Fibroblast of lung (primary cell): ENCODE data around the gene OTUD4. TPM values are rescaled to one million over a fixed set of nuclear protein-coding genes. Genes with fewer than 3 reads are reported as not detected.

Experiments used
- DNase-seq, 2 donors: peaks; one replicate each; pipeline versions ENCODE4 v3.0.0 to v3.0.0-alpha.2; 2010; ENCODE audit warnings: low read depth in 2 of 2
- H2AFZ ChIP-seq: 2 replicates; pipeline ENCODE4 v1.5.1; 2012; ENCODE audit warnings: low read length, control low read depth, inconsistent platforms
- H3K27ac ChIP-seq: 2 replicates; pipeline ENCODE4 v1.5.1; 2011; ENCODE audit warnings: low read length, control low read depth; ENCODE audit not compliant: insufficient read depth
- H3K27me3 ChIP-seq: 2 replicates; pipeline ENCODE4 v1.5.1; 2011; ENCODE audit warnings: mild to moderate bottlenecking, low read length; ENCODE audit not compliant: control insufficient read depth, insufficient read depth
- H3K36me3 ChIP-seq: 2 replicates; pipeline ENCODE4 v1.5.1; 2011; ENCODE audit warnings: low read length; ENCODE audit not compliant: control insufficient read depth, insufficient read depth
- H3K4me1 ChIP-seq: 2 replicates; pipeline ENCODE4 v1.5.1; 2011; ENCODE audit warnings: low read length; ENCODE audit not compliant: control insufficient read depth, insufficient read depth; ENCODE audit errors: extremely low read depth
- H3K4me2 ChIP-seq: 2 replicates; pipeline ENCODE4 v1.5.1; 2011; ENCODE audit warnings: low read length, control low read depth; ENCODE audit not compliant: insufficient read depth; ENCODE audit errors: extremely low read depth
- H3K4me3 ChIP-seq, 4 experiments: fragments of 200-600 bp in 1 of 4; sonication (generic) in 1 of 4; replicated peaks in 1 of 4; 2 replicates each; pipeline ENCODE4 v1.5.1; 2011 to 2016; ENCODE audit warnings: low read length in 4 of 4, low read depth in 3 of 4, mild to moderate bottlenecking in 3 of 4, control low read depth in 2 of 4, inconsistent platforms in 1 of 4, mixed read lengths in 1 of 4; ENCODE audit not compliant: insufficient read depth in 1 of 4; ENCODE audit errors: control extremely low read depth in 1 of 4
- H3K79me2 ChIP-seq: 2 replicates; pipeline ENCODE4 v1.5.1; 2012; ENCODE audit warnings: mild to moderate bottlenecking, low read length, inconsistent platforms; ENCODE audit not compliant: control insufficient read depth, insufficient read depth
- H3K9ac ChIP-seq: 2 replicates; pipeline ENCODE4 v1.5.1; 2011; ENCODE audit warnings: mild to moderate bottlenecking, low read length, control low read depth; ENCODE audit not compliant: insufficient read depth
- H3K9me3 ChIP-seq: 2 replicates; pipeline ENCODE4 v1.5.1; 2012; ENCODE audit warnings: low read depth, low read length; ENCODE audit not compliant: control insufficient read depth, insufficient read depth
- H4K20me1 ChIP-seq: 2 replicates; pipeline ENCODE4 v1.5.1; 2011; ENCODE audit warnings: low read length; ENCODE audit not compliant: control insufficient read depth, insufficient read depth; ENCODE audit errors: extremely low read depth
- EZH2 ChIP-seq: IDR thresholded peaks from 2 replicates; pipeline ENCODE4 v1.5.1; 2012; ENCODE audit warnings: low read length, control low read depth, mild to moderate bottlenecking; ENCODE audit errors: missing control alignments
- polyA plus RNA-seq, 2 donors: library from polyadenylated mRNA; depleted of rRNA in 1 of 2; stranded (reverse) in 1 of 2; unstranded in 1 of 2; fragments of >200 nt; gene quantifications; 2 replicates each; pipeline ENCODE4 v1.2.1, GENCODE V29; 2011 to 2012; ENCODE audit warnings: missing spikeins in 1 of 2
- total RNA-seq: library from RNA; depleted of rRNA; stranded (reverse); fragments of >200 nt; gene quantifications from 2 replicates; pipeline ENCODE4 v1.2.1, GENCODE V29; 2014
- TF ChIP-seq, protein P1 (sequence below), 2 donors: IDR thresholded peaks in 1 of 2; conservative IDR thresholded peaks in 1 of 2; 1 replicate in 1 of 2; 2 replicates in 1 of 2; pipeline ENCODE4 v1.5.1; 2011 to 2012; ENCODE audit warnings: low read length in 2 of 2, control low read depth in 1 of 2, inconsistent platforms in 1 of 2, low read depth in 1 of 2, mild to moderate bottlenecking in 1 of 2

Gene OTUD4
- total and polyA plus RNA-seq, 2 donors (not counting 1 experiment from before 2014, with no cell fraction given) = 21.3 to 25.7 TPM

DNA sequence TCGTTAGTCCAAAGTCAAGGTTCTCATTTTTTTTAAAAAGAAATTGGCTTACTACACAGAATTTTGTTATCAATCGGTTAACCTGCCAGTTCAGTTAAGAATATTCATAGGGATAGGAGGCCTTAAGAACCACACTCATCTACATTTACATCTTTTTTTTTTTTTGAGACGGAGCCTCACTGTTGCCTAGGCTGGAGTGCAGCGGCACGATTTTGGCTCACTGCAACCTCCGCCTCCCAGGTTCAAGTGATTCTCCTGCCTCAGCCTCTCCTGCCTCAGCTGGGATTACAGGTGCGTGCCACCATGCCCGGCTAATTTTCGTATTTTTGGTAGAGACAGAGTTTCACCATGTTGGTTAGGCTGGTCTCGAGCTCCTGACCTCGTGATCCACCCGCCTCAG lies 48.5 kb downstream of the OTUD4 start:
- H3K27me3 ChIP-seq = no peaks in the 10 kb centered on the region
- H3K9ac ChIP-seq = no peak overlapping the region
- no peaks in the 10 kb centered on the region for H3K9me3 ChIP-seq
- H3K79me2 ChIP-seq = no peaks in the 10 kb centered on the region
- H3K27ac ChIP-seq = no peak overlapping the region
- H2AFZ ChIP-seq = no peak overlapping the region
- peaks cover 9% of the 10 kb centered on the region for H3K4me1 ChIP-seq
- no peak for TF ChIP-seq EZH2
- TF ChIP-seq, protein P1, sequence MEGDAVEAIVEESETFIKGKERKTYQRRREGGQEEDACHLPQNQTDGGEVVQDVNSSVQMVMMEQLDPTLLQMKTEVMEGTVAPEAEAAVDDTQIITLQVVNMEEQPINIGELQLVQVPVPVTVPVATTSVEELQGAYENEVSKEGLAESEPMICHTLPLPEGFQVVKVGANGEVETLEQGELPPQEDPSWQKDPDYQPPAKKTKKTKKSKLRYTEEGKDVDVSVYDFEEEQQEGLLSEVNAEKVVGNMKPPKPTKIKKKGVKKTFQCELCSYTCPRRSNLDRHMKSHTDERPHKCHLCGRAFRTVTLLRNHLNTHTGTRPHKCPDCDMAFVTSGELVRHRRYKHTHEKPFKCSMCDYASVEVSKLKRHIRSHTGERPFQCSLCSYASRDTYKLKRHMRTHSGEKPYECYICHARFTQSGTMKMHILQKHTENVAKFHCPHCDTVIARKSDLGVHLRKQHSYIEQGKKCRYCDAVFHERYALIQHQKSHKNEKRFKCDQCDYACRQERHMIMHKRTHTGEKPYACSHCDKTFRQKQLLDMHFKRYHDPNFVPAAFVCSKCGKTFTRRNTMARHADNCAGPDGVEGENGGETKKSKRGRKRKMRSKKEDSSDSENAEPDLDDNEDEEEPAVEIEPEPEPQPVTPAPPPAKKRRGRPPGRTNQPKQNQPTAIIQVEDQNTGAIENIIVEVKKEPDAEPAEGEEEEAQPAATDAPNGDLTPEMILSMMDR (conservative IDR thresholded peaks at IDR 0.05 in 1 of 2, IDR thresholded peaks at IDR 0.05 in 1 of 2; ENCODE audit: low read depth in 1 of 2, low read length in 2 of 2) = no peak
- H4K20me1 ChIP-seq = peaks cover 3% of the 10 kb centered on the region
- H3K4me3 ChIP-seq = no peak overlapping the region
- H3K4me2 ChIP-seq = no peak overlapping the region
- no peak for DNase-seq
- no peaks in the 10 kb centered on the region for H3K36me3 ChIP-seq

DNA sequence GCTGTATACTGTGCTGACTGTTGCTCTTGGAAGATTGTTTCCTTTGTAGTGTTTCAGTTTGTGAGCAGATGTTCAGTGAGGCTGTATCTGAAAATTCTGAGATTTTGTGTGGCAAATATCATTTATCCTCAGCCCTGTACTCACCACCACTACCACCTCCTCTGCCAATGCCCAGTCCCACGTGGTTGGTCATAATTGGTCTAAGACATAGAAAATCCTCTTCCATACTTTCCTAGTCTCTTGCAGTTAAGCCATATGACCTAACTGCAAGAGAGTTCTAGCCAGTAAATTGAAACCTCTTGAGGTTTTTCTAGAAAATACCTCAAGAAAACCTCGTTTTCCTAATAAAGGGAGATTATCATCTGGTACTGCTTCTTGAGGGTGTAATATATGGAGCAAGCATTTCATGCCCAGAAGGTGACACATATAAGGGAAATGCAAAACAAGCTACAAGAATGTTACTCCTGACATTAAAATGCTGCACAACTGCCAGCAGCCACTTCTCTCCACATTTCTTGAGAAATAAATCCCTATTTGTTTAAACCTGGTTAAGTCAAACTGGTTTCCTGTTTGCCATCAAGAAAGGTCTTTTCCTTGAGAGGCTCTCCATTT lies 49.5 kb downstream of the OTUD4 start:
- Histone ChIP-seq H3K27me3 (no peaks in the 10 kb centered on the region), H3K9ac (no peak overlapping the region), H3K27ac (peak overlapping the region; percentile 54), H3K9me3 (no peaks in the 10 kb centered on the region), H3K4me3 (no peak overlapping the region), H3K4me1 (peaks cover 9% of the 10 kb centered on the region), H4K20me1 (peaks cover 3% of the 10 kb centered on the region), H3K79me2 (no peaks in the 10 kb centered on the region), H3K36me3 (peaks cover 2% of the 10 kb centered on the region), H3K4me2 (no peak overlapping the region), H2AFZ (no peak overlapping the region)
- DNase-seq = peak; percentile 62 to 96
- TF ChIP-seq, protein P1 (conservative IDR thresholded peaks at IDR 0.05 in 1 of 2, IDR thresholded peaks at IDR 0.05 in 1 of 2; ENCODE audit: low read depth in 1 of 2, low read length in 2 of 2) = no peak
- no peak for TF ChIP-seq EZH2

DNA sequence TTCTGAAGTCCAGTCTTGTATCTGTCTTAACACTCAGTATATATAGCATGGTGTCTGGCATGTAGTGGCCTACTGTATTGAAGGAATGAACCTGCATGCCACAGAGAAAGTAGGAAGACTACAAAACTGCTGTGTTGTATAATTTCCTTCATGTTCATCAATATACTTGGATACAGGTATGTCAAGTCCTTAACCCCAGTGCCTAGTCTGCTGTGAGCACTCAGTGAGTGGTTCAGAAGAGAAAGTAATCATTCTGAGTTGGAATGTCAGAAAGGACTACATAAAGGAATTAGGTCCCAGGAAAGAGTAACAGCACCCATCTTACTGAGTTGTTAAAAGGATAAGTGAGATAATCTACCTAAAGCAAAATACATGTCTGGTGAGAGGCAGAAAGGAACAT lies 50.3 kb downstream of the OTUD4 start:
- Histone ChIP-seq H3K27me3 (no peaks in the 10 kb centered on the region), H3K27ac (peak overlapping the region; percentile 54), H2AFZ (no peak overlapping the region), H3K4me2 (no peak overlapping the region), H3K4me1 (peaks cover 9% of the 10 kb centered on the region), H3K4me3 (no peak overlapping the region), H3K9me3 (no peaks in the 10 kb centered on the region), H3K9ac (no peak overlapping the region), H3K36me3 (peaks cover 2% of the 10 kb centered on the region), H4K20me1 (peaks cover 3% of the 10 kb centered on the region), H3K79me2 (no peaks in the 10 kb centered on the region)
- TF ChIP-seq EZH2 = no peak
- TF ChIP-seq, protein P1 (conservative IDR thresholded peaks at IDR 0.05 in 1 of 2, IDR thresholded peaks at IDR 0.05 in 1 of 2; ENCODE audit: low read depth in 1 of 2, low read length in 2 of 2) = no peak
- DNase-seq = no peak
